22Rv1 (cell line): ENCODE data around the gene LRRFIP1.

Experiments
- CTCF ChIP-seq: fragments of 450-650 bp; IDR thresholded peaks from 2 replicates; pipeline ENCODE4 v1.5.1; 2017; ENCODE audit warnings: mild to moderate bottlenecking
- ZFX ChIP-seq: fragments of 450-650 bp; IDR thresholded peaks from 2 replicates; pipeline ENCODE4 v1.6.1; 2017; ENCODE audit warnings: antibody characterized with exemption, borderline replicate concordance

DNA sequence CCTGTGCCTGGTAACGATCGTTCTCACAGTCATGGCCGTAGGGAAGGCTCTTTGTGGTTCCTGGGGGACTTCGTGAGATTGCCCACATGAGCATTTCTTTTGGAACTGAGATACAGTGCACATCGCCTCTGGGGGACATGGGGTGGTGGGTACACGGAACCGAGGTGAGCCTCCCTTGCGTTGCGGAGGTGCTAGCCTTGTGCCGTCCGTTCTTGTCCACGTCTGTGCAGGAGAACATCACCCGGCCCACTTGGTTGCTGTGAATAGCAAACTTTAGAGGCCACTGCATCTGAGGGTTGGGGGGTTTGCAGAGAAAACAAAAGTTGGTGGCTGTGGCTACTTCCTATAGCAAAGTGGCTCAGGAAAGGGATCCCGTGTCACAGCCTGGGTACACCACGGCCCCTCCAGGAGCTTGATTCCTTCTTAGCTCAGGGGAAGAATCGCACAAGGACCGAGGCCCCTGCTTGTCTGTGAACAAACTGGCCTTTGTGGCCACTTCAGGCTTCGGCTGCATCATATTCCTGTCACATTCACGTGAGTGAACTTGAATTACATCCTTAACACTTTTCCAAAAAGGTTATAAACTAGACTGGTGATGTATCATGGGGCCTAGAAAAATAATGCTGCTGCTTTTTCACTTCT lies 72.6 kb downstream of the LRRFIP1 start:
- TF ChIP-seq CTCF (no peak), ZFX (no peak)
